K562 (cell line): Measurements from ENCODE around the gene PPP1R37. TPM values are rescaled to one million over a fixed set of nuclear protein-coding genes. Genes with fewer than 3 reads are reported as not detected.

Experiments
- ATF2 ChIP-seq: sonication (generic); formaldehyde crosslinking; IDR thresholded peaks from 2 replicates; pipeline ENCODE4 v1.8.1; 2022; ENCODE audit warnings: missing genetic modification reagents
- DACH1 ChIP-seq: fragments of 450-650 bp; IDR thresholded peaks from 2 replicates; pipeline ENCODE4 v1.6.1; 2018; ENCODE audit not compliant: partially characterized antibody
- E2F5 ChIP-seq: sonication (generic); formaldehyde crosslinking; IDR thresholded peaks from 2 replicates; pipeline ENCODE4 v1.8.0; 2022; ENCODE audit warnings: mild to moderate bottlenecking, missing genetic modification reagents
- E2F6 ChIP-seq, 2 experiments: IDR thresholded peaks; 2 replicates each; pipeline ENCODE4 v1.6.1; 2011; ENCODE audit warnings: borderline replicate concordance in 1 of 2, control low read depth in 1 of 2, low read depth in 1 of 2, low read length in 1 of 2, mild to moderate bottlenecking in 1 of 2, mixed read lengths in 1 of 2, moderate library complexity in 1 of 2; ENCODE audit not compliant: insufficient read depth in 1 of 2, insufficient read length in 1 of 2, poor library complexity in 1 of 2, severe bottlenecking in 1 of 2; ENCODE audit errors: extremely low read depth in 1 of 2
- FOXJ3 ChIP-seq: sonication (generic); formaldehyde crosslinking; IDR thresholded peaks from 2 replicates; pipeline ENCODE4 v1.4.0; 2020; ENCODE audit warnings: mild to moderate bottlenecking, missing genetic modification reagents
- HNRNPK ChIP-seq: fragments of 200-400 bp; formaldehyde crosslinking; IDR thresholded peaks from one replicate; pipeline ENCODE4 v1.6.1; 2018; ENCODE audit warnings: mild to moderate bottlenecking, low read depth, low read length; ENCODE audit not compliant: poor library complexity, severe bottlenecking
- MCM7 ChIP-seq, 2 experiments: fragments of 450-650 bp; IDR thresholded peaks; 2 replicates each; pipeline ENCODE4 v1.6.1; 2016 to 2018
- MEIS2 ChIP-seq: fragments of 450-650 bp; IDR thresholded peaks from 2 replicates; pipeline ENCODE4 v1.6.1; 2014; ENCODE audit warnings: mild to moderate bottlenecking; ENCODE audit not compliant: partially characterized antibody
- NFRKB ChIP-seq: fragments of 450-650 bp; IDR thresholded peaks from 2 replicates; pipeline ENCODE4 v1.6.1; 2016; ENCODE audit warnings: low read depth
- NR1H2 ChIP-seq: sonication (generic); formaldehyde crosslinking; IDR thresholded peaks from 2 replicates; pipeline ENCODE4 v1.4.0; 2020; ENCODE audit warnings: mild to moderate bottlenecking, missing genetic modification reagents
- NR2F6 ChIP-seq: fragments of 450-650 bp; formaldehyde crosslinking; IDR thresholded peaks from 2 replicates; pipeline ENCODE4 v1.4.0; 2020; ENCODE audit warnings: mild to moderate bottlenecking
- NRF1 ChIP-seq, 2 experiments: fragments of 450-650 bp; IDR thresholded peaks in 1 of 2; conservative IDR thresholded peaks in 1 of 2; 2 replicates each; pipeline ENCODE4 v1.6.1; 2014; ENCODE audit warnings: mild to moderate bottlenecking in 2 of 2
- PREB ChIP-seq: sonication (generic); formaldehyde crosslinking; IDR thresholded peaks from 2 replicates; pipeline ENCODE4 v1.8.1; 2023; ENCODE audit warnings: mild to moderate bottlenecking, missing genetic modification reagents
- SP2 ChIP-seq: IDR thresholded peaks from 2 replicates; pipeline ENCODE4 v1.6.1; 2011; ENCODE audit warnings: mild to moderate bottlenecking, low read depth, low read length, moderate library complexity; ENCODE audit not compliant: poor library complexity, severe bottlenecking; ENCODE audit errors: extremely low read depth
- SPI1 ChIP-seq: IDR thresholded peaks from 2 replicates; pipeline ENCODE4 v1.6.1; 2011; ENCODE audit warnings: low read depth, low read length, control low read depth, borderline replicate concordance
- ZFP91 ChIP-seq: sonication (generic); formaldehyde crosslinking; IDR thresholded peaks from 2 replicates; pipeline ENCODE4 v1.8.0; 2022; ENCODE audit warnings: mild to moderate bottlenecking, missing genetic modification reagents
- ZNF431 ChIP-seq: sonication (generic); formaldehyde crosslinking; IDR thresholded peaks from 2 replicates; pipeline ENCODE4 v1.8.0; 2022; ENCODE audit warnings: mild to moderate bottlenecking, missing genetic modification reagents
- ZNF551 ChIP-seq: fragments of 250-450 bp; sonication (Bioruptor Pico); IDR thresholded peaks from 2 replicates; pipeline ENCODE4 v1.5.0; 2021; ENCODE audit warnings: mild to moderate bottlenecking, moderate library complexity
- ZNF644 ChIP-seq: fragments of 200-800 bp; sonication (Bioruptor generic); IDR thresholded peaks from 2 replicates; pipeline ENCODE4 v1.6.1; 2016; ENCODE audit warnings: low read depth, missing genetic modification characterization, missing compliant biosample characterization
- polyA plus RNA-seq, 8 experiments: library from polyadenylated mRNA; depleted of rRNA in 4 of 8; stranded (reverse) in 5 of 8; unstranded in 3 of 8; fragments of >200 nt; fragmentation: Nextera tagmentation in 2 of 8; fragmentation: Illumina TruSeq in 1 of 8; extraction: Ambion mirVana in 2 of 8; extraction: Trizol in 1 of 8; gene quantifications; 2 replicates each; pipeline versions ENCODE4 v1.2.1 to v1.2.3, GENCODE V29; 2011 to 2014; ENCODE audit warnings: inconsistent platforms in 1 of 8, missing spikeins in 1 of 8
- total RNA-seq, 7 experiments: library from RNA; depleted of rRNA in 6 of 7; stranded (reverse); fragments of >200 nt in 6 of 7; fragmentation: Illumina TruSeq in 2 of 7; extraction: Trizol in 2 of 7; gene quantifications; 2 replicates each; pipeline versions ENCODE4 v1.2.1 to v1.2.3, GENCODE V29; 2011 to 2021; ENCODE audit warnings: low replicate concordance in 1 of 7

Gene PPP1R37
- total and polyA plus RNA-seq, 9 of the 15 experiments (the other 6 are each of a cell fraction or from before 2014, with no cell fraction given), result 0.04 to 20.3 (median 7.3) TPM

- TF ChIP-seq HNRNPK (no peak), MEIS2 (no peak), NR2F6 (CRISPR knock-in tag) (no peak), ZNF644 (tag) (no peak), PREB (CRISPR knock-in tag) (no peak), ZNF431 (CRISPR knock-in tag) (peak; percentile 37; the same call in 1 of the 2 replicates), FOXJ3 (CRISPR knock-in tag) (no peak), ZFP91 (CRISPR knock-in tag) (no peak), SPI1 (no peak), NR1H2 (no peak), MCM7 (IDR thresholded peaks at IDR 0.05) (no peak), SP2 (no peak), E2F5 (CRISPR knock-in tag) (no peak), NFRKB (no peak), DACH1 (no peak), NRF1 (conservative IDR thresholded peaks at IDR 0.05 in 1 of 2, IDR thresholded peaks at IDR 0.05 in 1 of 2) (peak in 1 of 2 experiments; percentile 52; a peak in 3 of 4 replicates), ATF2 (CRISPR knock-in tag) (no peak), E2F6 (IDR thresholded peaks at IDR 0.05; ENCODE audit: borderline replicate concordance in 1 of 2, extremely low read depth in 1 of 2, insufficient read depth in 1 of 2, insufficient read length in 1 of 2, low read depth in 1 of 2, low read length in 1 of 2, poor library complexity in 1 of 2, severe bottlenecking in 1 of 2) (peak; percentile 87 to 96), ZNF551 (CRISPR knock-in tag) (no peak)
Observed at GRCh38 chr19:45153339-45154063, 60.5 kb downstream of the PPP1R37 start (continued).
